SU-DHL-6 (cell line): ENCODE results near the gene AGAP1.

ENCODE experiments used
- H2AFZ ChIP-seq: fragments of 200-600 bp; sonication (generic); 2 replicates; pipeline ENCODE4 v1.6.1; 2014; ENCODE audit warnings: low read depth, mild to moderate bottlenecking, moderate library complexity, mixed read lengths, antibody characterized with exemption, low read length; ENCODE audit not compliant: severe bottlenecking
- H3F3A ChIP-seq: fragments of 200-600 bp; shearing (Covaris generic); 2 replicates; pipeline ENCODE4 v1.6.0; 2016; ENCODE audit warnings: antibody characterized with exemption, mild to moderate bottlenecking; ENCODE audit not compliant: insufficient read depth
- H3K27ac ChIP-seq: fragments of 200-600 bp; sonication (generic); 2 replicates; pipeline ENCODE4 v1.5.1; 2016; ENCODE audit warnings: low read depth, mild to moderate bottlenecking, low read length, moderate library complexity, mixed read lengths
- H3K27me3 ChIP-seq: fragments of 200-600 bp; sonication (generic), shearing (Covaris generic); 2 replicates; pipeline ENCODE4 v1.6.0; 2014; ENCODE audit warnings: mild to moderate bottlenecking, low read length
- H3K36me3 ChIP-seq: fragments of 200-600 bp; sonication (generic); 2 replicates; pipeline ENCODE4 v1.6.1; 2014; ENCODE audit warnings: mild to moderate bottlenecking, low read length, mixed read lengths
- H3K4me2 ChIP-seq: fragments of 300-600, 200-600 bp; shearing (Covaris generic), sonication (generic); 2 replicates; pipeline ENCODE4 v1.6.0; 2014; ENCODE audit warnings: low read length, low read depth, mild to moderate bottlenecking; ENCODE audit not compliant: poor library complexity, severe bottlenecking
- H3K4me3 ChIP-seq: fragments of 200-600 bp; sonication (generic); 2 replicates; pipeline ENCODE4 v1.5.1; 2014; ENCODE audit warnings: antibody characterized with exemption, low read length, mild to moderate bottlenecking, mixed read lengths; ENCODE audit not compliant: insufficient read depth, poor library complexity, severe bottlenecking
- H3K79me2 ChIP-seq: fragments of 200-600 bp; sonication (generic); 2 replicates; pipeline ENCODE4 v1.6.1; 2014; ENCODE audit warnings: mild to moderate bottlenecking, low read length, moderate library complexity; ENCODE audit not compliant: insufficient read depth
- H3K9ac ChIP-seq: fragments of 200-600 bp; sonication (generic); 2 replicates; pipeline ENCODE4 v1.7.0; 2014; ENCODE audit warnings: mild to moderate bottlenecking, low read length
- H3K9me2 ChIP-seq: fragments of 200-600 bp; sonication (generic); replicated peaks from 2 replicates; pipeline ENCODE4 v1.6.1; 2014; ENCODE audit warnings: low read length; ENCODE audit not compliant: insufficient read depth
- H3K9me3 ChIP-seq: fragments of 200-600 bp; sonication (generic); 2 replicates; pipeline ENCODE4 v1.6.1; 2014; ENCODE audit warnings: low read length, mixed read lengths; ENCODE audit not compliant: insufficient read depth
- H4K20me1 ChIP-seq: fragments of 200-600 bp; sonication (generic); 2 replicates; pipeline ENCODE4 v1.6.1; 2014; ENCODE audit warnings: low read depth, mild to moderate bottlenecking, antibody characterized with exemption, low read length, moderate library complexity, mixed read lengths
- CTCF ChIP-seq: fragments of 200-600 bp; sonication (generic); IDR thresholded peaks from one replicate; pipeline ENCODE4 v1.5.1; 2017; ENCODE audit warnings: antibody characterized with exemption, mild to moderate bottlenecking, low read length, moderate library complexity; ENCODE audit not compliant: insufficient read depth, poor library complexity, severe bottlenecking
- EZH2phosphoT487 ChIP-seq: fragments of 200-600 bp; sonication (generic), shearing (Covaris generic); conservative IDR thresholded peaks from 2 replicates; pipeline ENCODE4 v1.6.1; 2018; ENCODE audit warnings: mild to moderate bottlenecking, antibody characterized with exemption, low read length, moderate library complexity, mixed read lengths

The AGAP1 gene

GRCh38 chr2:235533616-235534385 lies 40.0 kb downstream of the AGAP1 start:
- H3K27ac ChIP-seq, result no peak overlapping the region
- no peaks in the 10 kb centered on the region for H3K27me3 ChIP-seq
- no peak overlapping the region for H2AFZ ChIP-seq
- no peaks in the 10 kb centered on the region for H3K36me3 ChIP-seq
- H3K4me2 ChIP-seq, result no peak overlapping the region
- TF ChIP-seq CTCF (no peak), EZH2phosphoT487 (no peak)
- H3K79me2 ChIP-seq, result no peaks in the 10 kb centered on the region
- no peaks in the 10 kb centered on the region for H4K20me1 ChIP-seq
- no peaks in the 10 kb centered on the region for H3F3A ChIP-seq
- H3K4me3 ChIP-seq, result no peak overlapping the region
- no peaks in the 10 kb centered on the region for H3K9me3 ChIP-seq
- H3K9ac ChIP-seq, result no peak overlapping the region
- H3K9me2 ChIP-seq, result no peaks in the 10 kb centered on the region

GRCh38 chr2:235534678-235535422 lies 41.0 kb downstream of the AGAP1 start:
- no peaks in the 10 kb centered on the region for H3K9me2 ChIP-seq
- no peaks in the 10 kb centered on the region for H3K27me3 ChIP-seq
- no peak overlapping the region for H3K9ac ChIP-seq
- no peaks in the 10 kb centered on the region for H3K9me3 ChIP-seq
- no peaks in the 10 kb centered on the region for H3K36me3 ChIP-seq
- no peaks in the 10 kb centered on the region for H3F3A ChIP-seq
- no peak for TF ChIP-seq EZH2phosphoT487
- no peak for TF ChIP-seq CTCF
- no peaks in the 10 kb centered on the region for H4K20me1 ChIP-seq
- no peak overlapping the region for H3K4me3 ChIP-seq
- H3K79me2 ChIP-seq, result no peaks in the 10 kb centered on the region
- H3K27ac ChIP-seq, result no peak overlapping the region
- no peak overlapping the region for H2AFZ ChIP-seq
- no peak overlapping the region for H3K4me2 ChIP-seq

GRCh38 chr2:235535423-235536130 lies 41.7 kb downstream of the AGAP1 start:
- Histone ChIP-seq H3K36me3 (no peaks in the 10 kb centered on the region), H3K9ac (no peak overlapping the region), H3K9me3 (no peaks in the 10 kb centered on the region), H3K27ac (no peak overlapping the region), H3K4me2 (no peak overlapping the region), H3K27me3 (no peaks in the 10 kb centered on the region), H2AFZ (no peak overlapping the region), H3F3A (no peaks in the 10 kb centered on the region), H3K9me2 (no peaks in the 10 kb centered on the region), H3K79me2 (no peaks in the 10 kb centered on the region), H4K20me1 (no peaks in the 10 kb centered on the region), H3K4me3 (no peak overlapping the region)
- TF ChIP-seq CTCF (no peak), EZH2phosphoT487 (no peak)
